ENCODE measurements around the gene SLC38A3. TPM values are rescaled to one million over a fixed set of nuclear protein-coding genes. Genes with fewer than 3 reads are reported as not detected.

SLC38A3 gene
- total RNA-seq, 2 experiments from 2014 or later: 0.22 TPM; not detected in 1

GRCh38 chr3:50177346-50177745 is 27.7 kb upstream of the SLC38A3 start:
- ChIA-PET POLR2A (no interaction called here), CTCF (no interaction called here)
- ATAC-seq: no peak
- H3K4me3 Mint-ChIP-seq: no peak overlapping the region
- no peak for DNase-seq
- no peaks in the 10 kb centered on the region for H3K27me3 Mint-ChIP-seq
- H3K27ac Mint-ChIP-seq: no peak overlapping the region
- intact Hi-C loops (cut with micrococcal nuclease): no loop called here
- H3K9me3 Mint-ChIP-seq: no peaks in the 10 kb centered on the region
- no peaks in the 10 kb centered on the region for H3K36me3 Mint-ChIP-seq (ENCODE audit: low read depth)
- H3K4me1 Mint-ChIP-seq (ENCODE audit: low read depth): peaks cover 1% of the 10 kb centered on the region
- no peak for TF ChIP-seq CTCF (IDR thresholded peaks at IDR 0.05)

DNA sequence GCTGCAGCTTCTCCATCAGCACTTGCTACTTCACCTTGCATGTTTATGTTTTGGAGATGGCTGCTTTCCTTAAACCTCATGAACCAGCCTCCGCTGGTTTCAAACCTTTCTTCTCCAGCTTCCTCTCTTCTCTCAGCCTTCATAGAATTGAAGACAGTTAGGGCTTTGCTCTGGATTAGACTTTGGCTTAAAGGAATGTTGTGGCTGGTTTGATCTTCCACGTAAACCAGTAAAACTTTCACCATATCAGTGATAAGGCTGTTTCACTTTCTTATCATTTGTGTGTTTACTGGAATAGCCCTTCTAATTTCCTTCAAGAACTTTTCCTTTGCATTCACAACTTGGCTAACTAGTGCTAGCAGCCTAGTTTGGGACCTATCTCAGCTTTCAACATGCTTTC is 25.4 kb upstream of the SLC38A3 start:
- DNase-seq (no peak), ATAC-seq (no peak)
- intact Hi-C loops (cut with micrococcal nuclease): no loop called here
- H3K4me3 Mint-ChIP-seq: no peak overlapping the region
- CTCF ChIA-PET: interaction anchor here (1.2 to 1.5 kb wide), 3 partner anchors 13 to 59 kb away, joined by 3 to 5 read pairs (median 4); no protein-coding TSS in a partner anchor
- H3K36me3 Mint-ChIP-seq (ENCODE audit: low read depth): no peaks in the 10 kb centered on the region
- POLR2A ChIA-PET: no interaction called here
- no peak overlapping the region for H3K27ac Mint-ChIP-seq
- TF ChIP-seq CTCF (IDR thresholded peaks at IDR 0.05): no peak
- H3K9me3 Mint-ChIP-seq: no peaks in the 10 kb centered on the region
- H3K4me1 Mint-ChIP-seq (ENCODE audit: low read depth): no peaks in the 10 kb centered on the region
- no peaks in the 10 kb centered on the region for H3K27me3 Mint-ChIP-seq

GRCh38 chr3:50181985-50182384 is 23.1 kb upstream of the SLC38A3 start:
- POLR2A ChIA-PET: interaction anchor here (0.6 to 1.0 kb wide), 2 partner anchors 58 to 86 kb away, joined by 3 to 4 read pairs; no protein-coding TSS in a partner anchor
- ATAC-seq: no peak
- intact Hi-C loops (cut with micrococcal nuclease): no loop called here
- DNase-seq: no peak
- Mint-ChIP-seq H3K9me3 (no peaks in the 10 kb centered on the region), H3K27me3 (no peaks in the 10 kb centered on the region), H3K4me3 (no peak overlapping the region), H3K27ac (no peak overlapping the region), H3K36me3 (ENCODE audit: low read depth) (no peaks in the 10 kb centered on the region), H3K4me1 (ENCODE audit: low read depth) (no peaks in the 10 kb centered on the region)
- CTCF ChIA-PET: interaction anchor here (1.6 to 1.9 kb wide), 2 partner anchors 10 to 13 kb away, joined by 6 to 10 read pairs; no protein-coding TSS in a partner anchor
- no peak for TF ChIP-seq CTCF (IDR thresholded peaks at IDR 0.05)

DNA sequence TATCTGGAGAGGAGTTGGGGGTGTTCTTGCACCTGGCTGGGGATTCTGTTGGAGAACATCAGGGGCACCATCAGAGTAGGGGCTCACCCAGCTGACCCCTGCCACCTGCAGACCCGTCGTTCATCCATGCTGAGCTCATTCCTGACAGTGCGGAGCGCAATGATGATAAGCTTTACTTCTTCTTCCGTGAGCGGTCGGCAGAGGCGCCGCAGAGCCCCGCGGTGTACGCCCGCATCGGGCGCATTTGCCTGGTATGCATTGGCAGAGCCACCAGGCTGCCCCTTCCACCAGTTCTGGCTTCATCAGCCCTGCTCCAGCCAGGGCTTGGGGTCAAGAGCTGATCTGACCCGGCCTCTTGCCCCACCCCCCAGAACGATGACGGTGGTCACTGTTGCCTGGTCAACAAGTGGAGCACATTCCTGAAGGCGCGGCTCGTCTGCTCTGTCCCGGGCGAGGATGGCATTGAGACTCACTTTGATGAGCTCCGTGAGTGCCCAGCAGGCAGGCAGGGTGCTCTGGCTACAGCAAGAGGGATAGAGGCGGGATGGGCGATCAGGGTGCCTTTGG is 22.5 kb upstream of the SLC38A3 start:
- H3K36me3 Mint-ChIP-seq (ENCODE audit: low read depth): no peaks in the 10 kb centered on the region
- ChIA-PET POLR2A (interaction anchor here (0.6 to 1.0 kb wide), 2 partner anchors 59 to 87 kb away, joined by 3 to 4 read pairs; no protein-coding TSS in a partner anchor), CTCF (interaction anchor here (1.6 to 2.6 kb wide), 3 partner anchors 10 to 61 kb away, joined by 6 to 10 read pairs (median 9); no protein-coding TSS in a partner anchor)
- H3K4me3 Mint-ChIP-seq: no peak overlapping the region
- no peaks in the 10 kb centered on the region for H3K9me3 Mint-ChIP-seq
- H3K4me1 Mint-ChIP-seq (ENCODE audit: low read depth): no peaks in the 10 kb centered on the region
- ATAC-seq (no peak), DNase-seq (no peak)
- TF ChIP-seq CTCF (IDR thresholded peaks at IDR 0.05): no peak
- intact Hi-C loops (cut with micrococcal nuclease): no loop called here
- no peaks in the 10 kb centered on the region for H3K27me3 Mint-ChIP-seq
- no peak overlapping the region for H3K27ac Mint-ChIP-seq

DNA sequence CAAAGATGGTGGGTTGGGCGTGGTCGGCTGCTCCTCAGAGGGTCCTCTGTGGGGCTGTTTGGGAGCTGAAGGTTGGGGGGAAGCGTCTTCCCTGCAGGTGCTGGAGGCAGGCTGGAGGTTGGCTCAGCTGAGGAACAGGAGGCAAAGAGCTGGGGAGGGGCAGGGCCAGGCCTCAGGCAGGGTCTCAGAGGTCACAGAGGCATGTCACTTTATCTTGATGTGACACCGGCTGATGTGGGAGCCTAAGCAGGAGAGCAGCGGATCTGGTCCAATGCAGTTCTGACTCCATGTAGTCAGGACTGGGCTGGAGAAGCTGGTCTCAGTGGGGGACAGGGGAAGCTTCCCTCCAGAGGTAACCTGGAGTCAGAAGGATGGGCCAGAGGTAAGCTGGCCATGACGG is 21.3 kb upstream of the SLC38A3 start:
- CTCF ChIA-PET: interaction anchor here (0.7 to 2.6 kb wide), 2 partner anchors 9 to 62 kb away, joined by 3 to 9 read pairs; no protein-coding TSS in a partner anchor
- TF ChIP-seq CTCF (IDR thresholded peaks at IDR 0.05): no peak
- H3K27ac Mint-ChIP-seq: no peak overlapping the region
- H3K9me3 Mint-ChIP-seq: no peaks in the 10 kb centered on the region
- DNase-seq: no peak
- no peak overlapping the region for H3K4me3 Mint-ChIP-seq
- no peaks in the 10 kb centered on the region for H3K36me3 Mint-ChIP-seq (ENCODE audit: low read depth)
- ATAC-seq: no peak
- POLR2A ChIA-PET: no interaction called here
- H3K4me1 Mint-ChIP-seq (ENCODE audit: low read depth): no peaks in the 10 kb centered on the region
- intact Hi-C loops (cut with micrococcal nuclease): no loop called here
- no peaks in the 10 kb centered on the region for H3K27me3 Mint-ChIP-seq

All from activated CD8-positive, alpha-beta T cell treated with anti-CD3 and anti-CD28 coated beads for 36 hours (primary cell).